SK-N-SH treated with all-trans-retinoic acid at 6 μM for 48 hours (cell line): ENCODE measurements around the gene ADH5.
A peak's percentile ranks its signal among the peaks of the same experiment; 100 is the strongest.
"Not testable (repeated sequence)": the region's sequence is repeated elsewhere in the genome, so short reads cannot be mapped to it uniquely, and the experiment has no call there.

Experiments used
- ATAC-seq: fragments of 200-7000 bp; cut with Tn5 transposase; 3 replicates; pipeline ENCODE4 v1.9.1; 2020; ENCODE audit warnings: mild to moderate bottlenecking, moderate library complexity
- ARNTL ChIP-seq: fragments of 450-650 bp; formaldehyde crosslinking; IDR thresholded peaks from 2 replicates; pipeline ENCODE4 v1.5.0; 2020; ENCODE audit warnings: low read depth, mild to moderate bottlenecking, moderate library complexity, borderline replicate concordance
- BACH2 ChIP-seq: fragments of 250-450 bp; sonication (Bioruptor Pico); IDR thresholded peaks from 2 replicates; pipeline ENCODE4 v1.9.0; 2021; ENCODE audit warnings: mild to moderate bottlenecking, borderline replicate concordance
- CSDC2 ChIP-seq: fragments of 250-450 bp; sonication (Bioruptor Pico); IDR thresholded peaks from 2 replicates; pipeline ENCODE4 v1.5.0; 2020; ENCODE audit warnings: mild to moderate bottlenecking, moderate library complexity
- ESRRG ChIP-seq: fragments of 250-450 bp; sonication (Bioruptor Pico); IDR thresholded peaks from 2 replicates; pipeline ENCODE4 v1.6.1; 2021; ENCODE audit warnings: mild to moderate bottlenecking
- ISL1 ChIP-seq: fragments of 250-450 bp; sonication (Bioruptor Pico); IDR thresholded peaks from 2 replicates; pipeline ENCODE4 v2.1.2; 2022; ENCODE audit warnings: mild to moderate bottlenecking, moderate library complexity
- OSR1 ChIP-seq: fragments of 250-450 bp; sonication (Bioruptor Pico); IDR thresholded peaks from 2 replicates; pipeline ENCODE4 v1.8.0; 2022; ENCODE audit warnings: moderate library complexity, mild to moderate bottlenecking, inconsistent platforms
- PPARA ChIP-seq: fragments of 250-450 bp; sonication (Bioruptor Pico); IDR thresholded peaks from 2 replicates; pipeline ENCODE4 v1.5.0; 2020; ENCODE audit warnings: mild to moderate bottlenecking, borderline replicate concordance
- TCF4 ChIP-seq: fragments of 250-450 bp; sonication (Bioruptor Pico); IDR thresholded peaks from 2 replicates; pipeline ENCODE4 v1.8.0; 2021; ENCODE audit warnings: mild to moderate bottlenecking, moderate library complexity, borderline replicate concordance
- TOX ChIP-seq: fragments of 250-450 bp; sonication (Bioruptor Pico); IDR thresholded peaks from 2 replicates; pipeline ENCODE4 v1.8.0; 2021; ENCODE audit warnings: mild to moderate bottlenecking, moderate library complexity, borderline replicate concordance
- ZC3H10 ChIP-seq: fragments of 250-450 bp; sonication (Bioruptor Pico); IDR thresholded peaks from 2 replicates; pipeline ENCODE4 v1.5.1; 2021; ENCODE audit warnings: mild to moderate bottlenecking, moderate library complexity
- ZFP3 ChIP-seq: fragments of 250-450 bp; sonication (Bioruptor Pico); IDR thresholded peaks from 2 replicates; pipeline ENCODE4 v1.5.0; 2020; ENCODE audit warnings: mild to moderate bottlenecking, moderate library complexity
- ZFP30 ChIP-seq: fragments of 450-650 bp; formaldehyde crosslinking; IDR thresholded peaks from 2 replicates; pipeline ENCODE4 v1.5.0; 2022; ENCODE audit warnings: mild to moderate bottlenecking, moderate library complexity
- ZNF565 ChIP-seq: fragments of 450-650 bp; formaldehyde crosslinking; conservative IDR thresholded peaks from 2 replicates; pipeline ENCODE4 v1.5.0; 2020; ENCODE audit warnings: low read depth, mild to moderate bottlenecking, moderate library complexity
- ZNF70 ChIP-seq: fragments of 450-650 bp; formaldehyde crosslinking; IDR thresholded peaks from 2 replicates; pipeline ENCODE4 v1.5.0; 2020; ENCODE audit warnings: mild to moderate bottlenecking, moderate library complexity
- ZNF8 ChIP-seq: fragments of 450-650 bp; formaldehyde crosslinking; IDR thresholded peaks from 2 replicates; pipeline ENCODE4 v1.5.0; 2020; ENCODE audit warnings: mild to moderate bottlenecking, moderate library complexity
- TF ChIP-seq, protein P1 (sequence below): fragments of 250-450 bp; sonication (Bioruptor Pico); IDR thresholded peaks from 2 replicates; pipeline ENCODE4 v1.8.0; 2021; ENCODE audit warnings: low read depth, mild to moderate bottlenecking, moderate library complexity, borderline replicate concordance
- TF ChIP-seq, protein P2 (sequence below): fragments of 250-450 bp; sonication (Bioruptor Pico); IDR thresholded peaks from 2 replicates; pipeline ENCODE4 v1.5.0; 2020; ENCODE audit warnings: mild to moderate bottlenecking, moderate library complexity
- TF ChIP-seq, protein P3 (sequence below): fragments of 250-450 bp; sonication (Bioruptor Pico); IDR thresholded peaks from 2 replicates; pipeline ENCODE4 v1.5.1; 2021; ENCODE audit warnings: mild to moderate bottlenecking, moderate library complexity

The ADH5 gene

DNA sequence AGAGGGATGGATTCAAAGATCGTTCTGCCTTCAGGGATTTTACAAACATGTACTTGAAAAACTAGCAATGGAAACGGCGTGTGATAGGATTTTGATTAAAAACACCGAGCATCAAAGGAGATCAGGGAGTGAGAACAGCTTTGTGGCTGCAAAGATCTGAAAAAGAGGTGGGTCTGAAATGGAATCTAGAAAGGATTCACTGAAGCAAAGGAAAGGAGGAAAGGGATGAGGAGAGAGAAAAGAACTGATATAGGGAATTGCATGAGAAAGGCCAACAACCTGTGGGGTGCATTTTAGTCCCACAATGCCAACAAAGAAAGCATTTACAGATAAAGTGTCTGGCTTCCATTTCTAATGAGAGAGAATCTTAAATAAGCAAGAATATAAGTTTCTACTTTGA is 32.4 kb upstream of the ADH5 start:
- TF ChIP-seq TOX (no peak), ESRRG (CRISPR knock-in tag) (no peak)
- TF ChIP-seq, all 23 proteins: peak for 0
- no peak for ATAC-seq

DNA sequence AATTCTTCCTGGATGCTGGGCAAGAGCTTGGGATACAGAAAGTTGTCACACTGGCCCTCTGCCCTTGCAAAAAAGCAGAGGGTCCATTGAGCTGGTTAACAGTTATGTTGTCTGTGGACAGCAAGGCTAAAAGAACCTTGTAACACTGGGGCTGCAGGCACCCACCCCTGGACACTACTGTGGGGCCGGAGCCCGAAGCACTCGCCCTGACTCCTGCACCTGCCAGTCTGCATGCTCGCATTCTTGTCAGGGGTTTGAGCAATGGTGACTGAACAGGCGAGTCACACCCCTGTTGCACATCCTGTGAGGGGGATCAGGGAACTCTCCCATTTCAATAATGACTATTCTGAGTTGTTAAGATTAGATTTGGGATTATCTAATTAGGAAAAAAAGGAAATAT is 31.9 kb upstream of the ADH5 start:
- ATAC-seq = no peak
- TF ChIP-seq ZC3H10 (CRISPR knock-in tag) = no peak
- no peak for TF ChIP-seq ZFP30
- TF ChIP-seq, protein P1, sequence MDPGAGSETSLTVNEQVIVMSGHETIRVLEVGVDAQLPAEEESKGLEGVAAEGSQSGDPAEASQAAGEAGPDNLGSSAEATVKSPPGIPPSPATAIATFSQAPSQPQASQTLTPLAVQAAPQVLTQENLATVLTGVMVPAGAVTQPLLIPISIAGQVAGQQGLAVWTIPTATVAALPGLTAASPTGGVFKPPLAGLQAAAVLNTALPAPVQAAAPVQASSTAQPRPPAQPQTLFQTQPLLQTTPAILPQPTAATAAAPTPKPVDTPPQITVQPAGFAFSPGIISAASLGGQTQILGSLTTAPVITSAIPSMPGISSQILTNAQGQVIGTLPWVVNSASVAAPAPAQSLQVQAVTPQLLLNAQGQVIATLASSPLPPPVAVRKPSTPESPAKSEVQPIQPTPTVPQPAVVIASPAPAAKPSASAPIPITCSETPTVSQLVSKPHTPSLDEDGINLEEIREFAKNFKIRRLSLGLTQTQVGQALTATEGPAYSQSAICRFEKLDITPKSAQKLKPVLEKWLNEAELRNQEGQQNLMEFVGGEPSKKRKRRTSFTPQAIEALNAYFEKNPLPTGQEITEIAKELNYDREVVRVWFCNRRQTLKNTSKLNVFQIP = no peak
- TF ChIP-seq, protein P2, sequence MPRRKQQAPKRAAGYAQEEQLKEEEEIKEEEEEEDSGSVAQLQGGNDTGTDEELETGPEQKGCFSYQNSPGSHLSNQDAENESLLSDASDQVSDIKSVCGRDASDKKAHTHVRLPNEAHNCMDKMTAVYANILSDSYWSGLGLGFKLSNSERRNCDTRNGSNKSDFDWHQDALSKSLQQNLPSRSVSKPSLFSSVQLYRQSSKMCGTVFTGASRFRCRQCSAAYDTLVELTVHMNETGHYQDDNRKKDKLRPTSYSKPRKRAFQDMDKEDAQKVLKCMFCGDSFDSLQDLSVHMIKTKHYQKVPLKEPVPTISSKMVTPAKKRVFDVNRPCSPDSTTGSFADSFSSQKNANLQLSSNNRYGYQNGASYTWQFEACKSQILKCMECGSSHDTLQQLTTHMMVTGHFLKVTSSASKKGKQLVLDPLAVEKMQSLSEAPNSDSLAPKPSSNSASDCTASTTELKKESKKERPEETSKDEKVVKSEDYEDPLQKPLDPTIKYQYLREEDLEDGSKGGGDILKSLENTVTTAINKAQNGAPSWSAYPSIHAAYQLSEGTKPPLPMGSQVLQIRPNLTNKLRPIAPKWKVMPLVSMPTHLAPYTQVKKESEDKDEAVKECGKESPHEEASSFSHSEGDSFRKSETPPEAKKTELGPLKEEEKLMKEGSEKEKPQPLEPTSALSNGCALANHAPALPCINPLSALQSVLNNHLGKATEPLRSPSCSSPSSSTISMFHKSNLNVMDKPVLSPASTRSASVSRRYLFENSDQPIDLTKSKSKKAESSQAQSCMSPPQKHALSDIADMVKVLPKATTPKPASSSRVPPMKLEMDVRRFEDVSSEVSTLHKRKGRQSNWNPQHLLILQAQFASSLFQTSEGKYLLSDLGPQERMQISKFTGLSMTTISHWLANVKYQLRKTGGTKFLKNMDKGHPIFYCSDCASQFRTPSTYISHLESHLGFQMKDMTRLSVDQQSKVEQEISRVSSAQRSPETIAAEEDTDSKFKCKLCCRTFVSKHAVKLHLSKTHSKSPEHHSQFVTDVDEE (CRISPR knock-in tag) = no peak
- TF ChIP-seq, all 23 proteins: peak for 0

DNA sequence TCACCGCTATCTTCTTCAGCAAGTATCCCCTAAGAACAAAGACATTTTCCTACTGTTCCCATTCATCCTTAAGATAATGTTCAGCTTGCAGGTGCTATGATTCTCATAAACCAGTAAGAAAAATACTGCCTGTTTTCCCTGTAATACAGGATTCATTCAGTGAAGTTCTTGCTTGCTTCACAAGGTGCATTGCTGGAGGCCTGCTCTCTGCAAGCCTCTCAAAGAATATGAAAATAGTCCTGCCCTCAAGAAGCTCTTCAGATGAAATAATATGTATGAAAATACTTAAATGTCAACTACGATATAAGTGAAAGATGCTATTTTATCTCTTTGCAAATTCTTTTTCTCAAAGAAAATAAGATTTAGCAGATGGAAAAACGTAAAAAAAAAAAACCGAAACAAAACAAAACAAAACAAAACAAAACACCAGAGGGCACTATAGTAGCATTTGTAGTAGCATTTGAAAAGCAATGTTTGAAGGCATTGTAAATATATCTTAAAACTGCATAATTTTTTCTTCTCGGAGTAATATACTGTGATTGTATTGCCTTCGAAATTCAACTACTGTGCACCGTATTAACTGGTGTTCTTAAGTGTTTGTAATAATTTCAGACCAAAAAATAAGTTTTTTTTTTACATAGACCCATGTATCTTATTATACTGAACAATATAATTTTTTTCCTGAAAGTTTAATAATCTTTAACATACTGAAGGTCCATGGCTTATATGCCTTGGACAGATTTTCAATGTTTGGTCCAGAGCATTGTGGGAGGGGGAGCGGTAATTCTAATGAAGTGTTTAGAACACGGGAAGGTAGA is 29.5 kb upstream of the ADH5 start:
- TF ChIP-seq CSDC2 (CRISPR knock-in tag) (no peak), ZNF565 (CRISPR knock-in tag) (no peak), ARNTL (CRISPR knock-in tag) (no peak), ESRRG (CRISPR knock-in tag) (no peak), ZC3H10 (CRISPR knock-in tag) (no peak), ISL1 (CRISPR knock-in tag) (no peak), PPARA (CRISPR knock-in tag) (no peak), ZNF8 (CRISPR knock-in tag) (no peak), ZNF70 (CRISPR knock-in tag) (no peak), BACH2 (CRISPR knock-in tag) (no peak), TCF4 (CRISPR knock-in tag) (no peak), ZFP30 (no peak), ZFP3 (CRISPR knock-in tag) (no peak), OSR1 (no peak)
- TF ChIP-seq, protein P3, sequence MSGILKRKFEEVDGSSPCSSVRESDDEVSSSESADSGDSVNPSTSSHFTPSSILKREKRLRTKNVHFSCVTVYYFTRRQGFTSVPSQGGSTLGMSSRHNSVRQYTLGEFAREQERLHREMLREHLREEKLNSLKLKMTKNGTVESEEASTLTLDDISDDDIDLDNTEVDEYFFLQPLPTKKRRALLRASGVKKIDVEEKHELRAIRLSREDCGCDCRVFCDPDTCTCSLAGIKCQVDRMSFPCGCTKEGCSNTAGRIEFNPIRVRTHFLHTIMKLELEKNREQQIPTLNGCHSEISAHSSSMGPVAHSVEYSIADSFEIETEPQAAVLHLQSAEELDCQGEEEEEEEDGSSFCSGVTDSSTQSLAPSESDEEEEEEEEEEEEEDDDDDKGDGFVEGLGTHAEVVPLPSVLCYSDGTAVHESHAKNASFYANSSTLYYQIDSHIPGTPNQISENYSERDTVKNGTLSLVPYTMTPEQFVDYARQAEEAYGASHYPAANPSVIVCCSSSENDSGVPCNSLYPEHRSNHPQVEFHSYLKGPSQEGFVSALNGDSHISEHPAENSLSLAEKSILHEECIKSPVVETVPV (CRISPR knock-in tag) = no peak
- TF ChIP-seq, protein P2 (CRISPR knock-in tag) = no peak
- TF ChIP-seq, all 23 proteins: peak for 0
- ATAC-seq = peak; percentile 44; the same call in 1 of the 3 replicates

DNA sequence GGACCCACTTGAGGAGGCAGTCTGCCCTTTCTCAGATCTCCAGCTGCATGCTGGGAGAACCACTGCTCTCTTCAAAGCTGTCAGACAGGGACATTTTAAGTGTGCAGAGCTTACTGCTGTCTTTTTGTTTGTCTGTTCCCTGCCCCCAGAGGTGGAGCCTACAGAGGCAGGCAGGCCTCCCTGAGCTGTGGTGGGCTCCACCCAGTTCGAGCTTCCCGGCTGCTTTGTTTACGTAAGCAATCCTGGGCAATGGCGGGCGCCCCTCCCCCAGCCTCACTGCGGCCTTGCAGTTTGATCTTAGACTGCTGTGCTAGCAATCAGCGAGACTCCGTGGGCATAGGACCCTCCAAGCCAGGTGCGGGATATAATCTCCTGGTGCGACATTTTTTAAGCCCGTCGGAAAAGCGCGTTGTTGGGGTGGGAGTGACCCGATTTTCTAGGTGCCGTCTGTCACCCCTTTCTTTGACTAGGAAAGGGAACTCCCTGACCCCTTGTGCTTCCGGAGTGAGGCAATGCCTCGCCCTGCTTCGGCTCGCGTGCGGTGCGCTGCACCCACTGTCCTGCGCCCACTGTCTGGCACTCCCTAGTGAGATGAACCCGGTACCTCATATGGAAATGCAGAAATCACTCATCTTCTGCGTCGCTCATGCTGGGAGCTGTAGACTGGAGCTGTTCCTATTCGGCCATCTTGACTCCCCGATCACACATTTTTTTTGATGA is 28.7 kb upstream of the ADH5 start:
- ATAC-seq = not testable (repeated sequence)

DNA sequence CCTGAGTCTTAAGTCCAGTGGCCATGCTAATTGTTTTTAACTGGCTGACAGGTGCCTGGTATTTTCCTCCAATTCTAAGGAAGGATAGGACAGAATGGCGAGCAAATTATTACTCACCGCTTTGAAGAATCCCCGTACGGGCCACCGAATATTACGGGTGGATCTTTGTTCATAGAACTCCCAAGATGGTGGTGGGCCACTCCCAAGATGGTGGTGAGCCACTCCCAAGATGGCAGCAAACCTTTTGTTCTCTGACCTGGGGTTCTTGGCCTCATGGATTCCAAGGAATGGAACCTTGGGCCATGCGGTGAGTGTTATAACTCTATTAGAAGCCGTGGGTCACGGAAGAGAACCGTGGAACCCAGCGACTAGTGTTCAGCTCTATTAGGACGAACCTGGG is 20.7 kb upstream of the ADH5 start:
- ATAC-seq = not testable (repeated sequence)
